C4-2B (cell line): Measurements from ENCODE around the gene ANTXR2.

Experiments
- CTCF ChIP-seq: fragments of 450-650 bp; conservative IDR thresholded peaks from 2 replicates; pipeline ENCODE4 v1.5.1; 2017; ENCODE audit warnings: mild to moderate bottlenecking
- ZFX ChIP-seq: fragments of 450-650 bp; IDR thresholded peaks from 2 replicates; pipeline ENCODE4 v1.6.1; 2017

DNA sequence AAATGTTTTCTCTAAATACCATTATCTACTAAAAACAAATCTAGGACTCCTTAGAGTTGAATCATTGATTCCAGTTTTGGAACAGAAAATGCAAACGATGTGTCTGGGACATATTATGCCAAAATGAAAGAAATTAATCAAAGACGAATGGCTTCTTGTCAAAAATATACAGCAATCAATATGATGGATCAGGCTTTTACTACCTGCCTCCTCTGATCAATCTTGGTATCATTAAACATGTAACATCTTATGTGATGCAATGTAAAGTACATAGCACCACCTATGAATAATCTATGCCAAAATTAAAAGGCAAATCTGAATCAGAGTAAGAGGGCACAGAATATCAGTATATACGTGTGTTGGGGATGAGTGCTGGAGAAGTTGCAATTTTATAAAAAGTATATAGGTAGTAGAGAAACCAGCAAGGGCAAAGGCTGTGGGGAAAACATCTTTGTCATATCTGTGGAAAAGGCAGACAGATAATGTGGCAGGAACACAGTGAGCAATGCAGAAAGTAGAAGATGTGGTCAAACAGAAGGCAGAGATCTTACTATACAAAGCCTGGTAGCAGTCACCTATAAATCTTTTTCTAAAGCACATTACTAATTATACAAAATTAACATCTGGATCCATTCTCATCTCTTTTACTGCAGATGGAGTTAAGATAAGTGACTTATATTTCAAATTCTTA lies 152.7 kb downstream of the ANTXR2 start:
- TF ChIP-seq CTCF (no peak), ZFX (no peak)
